IMR-90 (cell line): ENCODE results near the gene MKNK2. TPM values are rescaled to one million over a fixed set of nuclear protein-coding genes. Genes with fewer than 3 reads are reported as not detected.

Experiments
- ATAC-seq: fragments of 200-7000 bp; cut with Tn5 transposase; 2 replicates; pipeline ENCODE4 v1.9.1; 2020; ENCODE audit warnings: low read depth, mild to moderate bottlenecking, moderate library complexity
- BruUV-seq: library from RNA; stranded (reverse); fragments of 400-500 nt; replicated peaks from 2 replicates; lab custom pipeline; 2021; lab: Mats Ljungman, UMichigan
- CTCF ChIA-PET: fragments of 300-600 bp; formaldehyde crosslinking; extraction: SDS; loops from one replicate; lab custom pipeline; 2021; ENCODE audit warnings: antibody characterized with exemption; lab: Yijun Ruan, JAX
- POLR2A ChIA-PET: fragments of 300-600 bp; sonication (Branson Sonifier 250); formaldehyde crosslinking; loops from one replicate; lab custom pipeline; 2022; ENCODE audit warnings: antibody characterized with exemption; ENCODE audit not compliant: unreplicated experiment; lab: Charles Lee
- DNase-seq: peaks from one replicate; pipeline ENCODE4 v3.0.0; 2013
- H2AFZ ChIP-seq: replicated peaks from 2 replicates; pipeline ENCODE3; 2013; ENCODE audit warnings: low read length, mild to moderate bottlenecking; ENCODE audit not compliant: poor library complexity
- H2AK5ac ChIP-seq: 2 replicates; pipeline ENCODE4 v1.6.1; 2013; ENCODE audit warnings: low read depth, low read length, inconsistent platforms
- H2AK9ac ChIP-seq: replicated peaks from 2 replicates; pipeline ENCODE3; 2013; ENCODE audit warnings: mild to moderate bottlenecking, low read depth, low read length, moderate library complexity; ENCODE audit not compliant: poor library complexity
- H2BK120ac ChIP-seq: 2 replicates; pipeline ENCODE4 v1.6.1; 2013; ENCODE audit warnings: low read depth, low read length, inconsistent platforms
- H2BK15ac ChIP-seq: 3 replicates; pipeline ENCODE4 v1.6.1; 2013; ENCODE audit warnings: low read depth, low read length, inconsistent platforms
- H2BK20ac ChIP-seq: 2 replicates; pipeline ENCODE4 v1.6.1; 2013; ENCODE audit warnings: low read depth, mild to moderate bottlenecking, inconsistent platforms, low read length, moderate library complexity
- H2BK5ac ChIP-seq: 2 replicates; pipeline ENCODE4 v1.6.1; 2013; ENCODE audit warnings: mild to moderate bottlenecking, low read depth, low read length, inconsistent platforms; ENCODE audit not compliant: poor library complexity, severe bottlenecking
- H3K14ac ChIP-seq: replicated peaks from 2 replicates; pipeline ENCODE4 v1.6.1; 2013; ENCODE audit warnings: low read depth, low read length, inconsistent platforms
- H3K18ac ChIP-seq: 2 replicates; pipeline ENCODE4 v1.6.1; 2013; ENCODE audit warnings: low read depth, low read length, control low read depth
- H3K23ac ChIP-seq: 2 replicates; pipeline ENCODE4 v1.6.1; 2013; ENCODE audit warnings: low read depth, low read length, inconsistent platforms
- H3K27ac ChIP-seq: 2 replicates; pipeline ENCODE4 v1.5.1; 2013; ENCODE audit warnings: mild to moderate bottlenecking, control low read depth, low read length; ENCODE audit not compliant: insufficient read depth
- H3K27me3 ChIP-seq: 2 replicates; pipeline ENCODE4 v1.6.1; 2013; ENCODE audit warnings: low read length; ENCODE audit not compliant: control insufficient read depth, insufficient read depth
- H3K36me3 ChIP-seq: 2 replicates; pipeline ENCODE4 v1.6.1; 2013; ENCODE audit warnings: low read length, mixed read lengths; ENCODE audit not compliant: control insufficient read depth, insufficient read depth
- H3K4ac ChIP-seq: 2 replicates; pipeline ENCODE4 v1.6.1; 2013; ENCODE audit warnings: low read depth, low read length, inconsistent platforms
- H3K4me1 ChIP-seq: 2 replicates; pipeline ENCODE4 v1.6.1; 2013; ENCODE audit warnings: low read length, mixed read lengths; ENCODE audit not compliant: control insufficient read depth, insufficient read depth
- H3K4me2 ChIP-seq: 2 replicates; pipeline ENCODE4 v1.6.1; 2013; ENCODE audit warnings: low read depth, mild to moderate bottlenecking, control low read depth, low read length, moderate library complexity
- H3K4me3 ChIP-seq: 2 replicates; pipeline ENCODE4 v1.5.1; 2013; ENCODE audit warnings: low read depth, mild to moderate bottlenecking, control low read depth, low read length, moderate library complexity; ENCODE audit not compliant: insufficient read depth
- H3K56ac ChIP-seq: 2 replicates; pipeline ENCODE4 v1.6.1; 2013; ENCODE audit warnings: low read length, inconsistent platforms; ENCODE audit not compliant: insufficient read depth; ENCODE audit errors: extremely low read depth
- H3K79me1 ChIP-seq, 2 experiments: 2 replicates each; pipeline ENCODE4 v1.6.1; 2013; ENCODE audit warnings: low read length in 2 of 2, inconsistent platforms in 1 of 2, low read depth in 1 of 2
- H3K9ac ChIP-seq: 2 replicates; pipeline ENCODE4 v1.6.1; 2013; ENCODE audit warnings: low read depth, low read length, control low read depth
- H3K9me1 ChIP-seq: 2 replicates; pipeline ENCODE4 v1.6.1; 2013; ENCODE audit warnings: low read length, inconsistent platforms; ENCODE audit not compliant: insufficient read depth
- H3K9me3 ChIP-seq: 2 replicates; pipeline ENCODE4 v1.6.1; 2013; ENCODE audit warnings: low read length; ENCODE audit not compliant: control insufficient read depth, insufficient read depth
- H4K20me1 ChIP-seq: 2 replicates; pipeline ENCODE4 v1.6.1; 2013; ENCODE audit warnings: low read length, inconsistent platforms; ENCODE audit not compliant: insufficient read depth
- H4K5ac ChIP-seq: 2 replicates; pipeline ENCODE4 v1.6.1; 2013; ENCODE audit warnings: mild to moderate bottlenecking, low read depth, low read length, control low read depth
- H4K8ac ChIP-seq, 2 experiments: 2 replicates each; pipeline ENCODE4 v1.6.1; 2013; ENCODE audit warnings: low read depth in 2 of 2, low read length in 2 of 2, control low read depth in 1 of 2, inconsistent platforms in 1 of 2
- H4K91ac ChIP-seq: 2 replicates; pipeline ENCODE4 v1.6.1; 2013; ENCODE audit warnings: low read depth, low read length, inconsistent platforms; ENCODE audit not compliant: insufficient read depth
- BHLHE40 ChIP-seq: fragments of 150-350 bp; IDR thresholded peaks from 2 replicates; pipeline ENCODE4 v1.6.1; 2016; ENCODE audit warnings: mild to moderate bottlenecking, low read depth, low read length
- FOS ChIP-seq: fragments of 150-350 bp; IDR thresholded peaks from 2 replicates; pipeline ENCODE4 v1.6.1; 2016; ENCODE audit warnings: low read depth, low read length
- MAFK ChIP-seq: IDR thresholded peaks from 2 replicates; pipeline ENCODE4 v1.6.1; 2012; ENCODE audit warnings: low read depth, low read length, improper control_type of control experiment
- RAD21 ChIP-seq: IDR thresholded peaks from 2 replicates; pipeline ENCODE4 v1.6.1; 2012; ENCODE audit warnings: low read length, improper control_type of control experiment
- RCOR1 ChIP-seq: IDR thresholded peaks from 2 replicates; pipeline ENCODE4 v1.6.1; 2012; ENCODE audit warnings: mild to moderate bottlenecking, low read length, improper control_type of control experiment; ENCODE audit not compliant: insufficient replicate concordance
- WGBS, 2 experiments: methylation state at CpG; one replicate each; pipeline versions ENCODE4 v1.1.5 to v1.1.7; 2013; ENCODE audit warnings: missing lambda C conversion rate in 2 of 2; ENCODE audit not compliant: insufficient read length in 1 of 2; ENCODE audit errors: extremely low coverage in 2 of 2; 5-methylcytosine and 5-hydroxymethylcytosine counted together
- dilution Hi-C: fragments of 300-500 bp; cut with HindIII; formaldehyde crosslinking; loops from one replicate; pipeline ENCODE4 v1.14.3; 2018; ENCODE audit warnings: low sequenced_read_pairs; ENCODE audit not compliant: unreplicated experiment
- in situ Hi-C: fragments of 300-500 bp; cut with MboI; formaldehyde crosslinking; loops from 3 replicates; pipeline ENCODE4 v1.14.3; 2019; ENCODE audit warnings: low sequenced_read_pairs, inconsistent platforms, mixed read lengths
- intact Hi-C: fragments of 100-400 bp; cut with micrococcal nuclease; formaldehyde crosslinking; loops from 2 replicates; pipeline ENCODE4 v1.10.0; 2022
- polyA plus RNA-seq, 3 experiments: library from polyadenylated mRNA; depleted of rRNA; stranded (reverse); fragments of >200 nt; gene quantifications; 2 replicates each; pipeline ENCODE4 v1.2.3, GENCODE V29; 2012; ENCODE audit warnings: low replicate concordance in 1 of 3
- total RNA-seq: library from RNA; depleted of rRNA; stranded (reverse); fragments of >200 nt; gene quantifications from 2 replicates; pipeline ENCODE4 v1.2.3, GENCODE V29; 2012

MKNK2 gene
- total and polyA plus RNA-seq, 2 of the 4 experiments (the other 2 are of a cell fraction): 21.9 to 31.8 TPM

- intact Hi-C loops: loop anchor here (5.0 kb wide), 1 partner anchor 137 kb away; the partner anchor contains the start of gene AP3D1
- no TSS peak for BruUV-seq
- CTCF ChIA-PET: no interaction called here
These were observed 36.1 kb downstream of the MKNK2 start for GRCh38 chr19:2014731-2015607.

More at GRCh38 chr19:2014731-2015607, 36.1 kb downstream of the MKNK2 start:
- TF ChIP-seq FOS (no peak), RCOR1 (no peak), BHLHE40 (no peak), MAFK (no peak), RAD21 (no peak)
- Histone ChIP-seq H2AK5ac (peak overlapping the region; percentile 90; the same call in 1 of the 2 replicates), H3K4me2 (peak overlapping the region; percentile 84), H2AK9ac (peak overlapping the region; percentile 99), H3K36me3 (peaks cover 5% of the 10 kb centered on the region), H3K18ac (0 out of 2 replicates have a peak overlapping the region, but pooled peaks have one; percentile 65), H4K20me1 (peaks cover 13% of the 10 kb centered on the region), H3K14ac (peak overlapping the region; percentile 91; the same call in 1 of the 2 replicates), H3K27ac (peak overlapping the region; percentile 92), H2BK120ac (no peak overlapping the region), H3K9me3 (no peaks in the 10 kb centered on the region), H4K8ac (peak overlapping the region in 1 of 2 experiments; percentile 92; a peak in 1 of 4 replicates), H4K91ac (peak overlapping the region; percentile 84; the same call in 1 of the 2 replicates), H3K4ac (peak overlapping the region; percentile 91), H3K23ac (peak overlapping the region; percentile 71; the same call in 1 of the 2 replicates), H2AFZ (peak overlapping the region; percentile 88), H3K56ac (no peak overlapping the region), H4K5ac (peak overlapping the region; percentile 93), H2BK20ac (no peak overlapping the region), H3K4me3 (peak overlapping the region; percentile 100), H3K9me1 (no peaks in the 10 kb centered on the region), H2BK15ac (no peak overlapping the region), H3K4me1 (peaks cover 14% of the 10 kb centered on the region), H2BK5ac (peak overlapping the region; percentile 56), H3K79me1 (peaks cover 3 to 53% of the 10 kb centered on the region in 2 experiments; a peak in 3 of 4 replicates), H3K9ac (peak overlapping the region; percentile 100), H3K27me3 (no peaks in the 10 kb centered on the region)
- DNase-seq (no peak), ATAC-seq (peak; percentile 59)
- in situ Hi-C loops: no loop called here
- dilution Hi-C loops: no loop called here
- POLR2A ChIA-PET: no interaction called here
- 9% methylated on average over 30 of the region's 74 CpGs; no CpG with 5 or more reads in 1 of the 2 experiments for WGBS, 2 experiments
